Measurements from ENCODE around the gene DNAL1.

GRCh38 chr14:73719791-73720190, 75.0 kb downstream of the DNAL1 start:
- TF ChIP-seq CTCF (conservative IDR thresholded peaks at IDR 0.05; ENCODE audit: low read length) (no peak), EZH2phosphoT487 (IDR thresholded peaks at IDR 0.05; ENCODE audit: borderline replicate concordance) (no peak)
